ENCODE results near the gene SRD5A1. TPM values are rescaled to one million over a fixed set of nuclear protein-coding genes. Genes with fewer than 3 reads are reported as not detected.

The SRD5A1 gene
- total RNA-seq, 1 donor from 2014 or later = 16.2 TPM

DNA sequence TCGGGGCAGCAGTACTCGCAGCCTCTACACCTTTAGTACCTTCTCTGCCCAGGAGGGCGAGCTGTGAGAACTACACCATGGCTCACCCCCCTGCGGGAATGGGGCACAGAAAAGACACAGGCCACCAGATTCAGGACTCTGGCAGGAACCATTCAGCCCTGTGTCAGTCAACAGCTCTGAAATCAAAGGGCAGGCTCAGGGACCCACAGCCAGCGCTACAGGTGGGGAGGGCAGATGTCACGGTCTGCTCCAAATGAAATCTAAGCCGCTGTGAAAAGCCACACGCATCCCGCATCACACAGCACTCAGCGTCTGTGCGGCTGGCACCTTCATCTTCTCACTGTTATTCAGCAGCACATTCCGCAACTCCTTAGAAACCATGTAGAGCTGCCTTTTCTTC is 28.3 kb upstream of the SRD5A1 start:
- Mint-ChIP-seq H3K4me3 (no peak overlapping the region), H3K4me1 (no peaks in the 10 kb centered on the region), H3K27me3 (ENCODE audit: insufficient read depth, low read depth) (peaks cover 7% of the 10 kb centered on the region), H3K9me3 (no peaks in the 10 kb centered on the region), H3K27ac (no peak overlapping the region), H3K36me3 (peaks cover 41% of the 10 kb centered on the region)
- Histone ChIP-seq H3K4me3 (no peak overlapping the region), H3K79me2 (ENCODE audit: low read depth) (no peaks in the 10 kb centered on the region), H4K20me1 (ENCODE audit: low read depth) (peaks cover 3% of the 10 kb centered on the region), H3K36me3 (peaks cover 8% of the 10 kb centered on the region), H3F3A (ENCODE audit: low read depth) (no peaks in the 10 kb centered on the region), H3K4me1 (no peaks in the 10 kb centered on the region), H3K4me2 (no peak overlapping the region), H3K27me3 (no peaks in the 10 kb centered on the region), H3K27ac (no peak overlapping the region), H3K9ac (no peak overlapping the region), H3K9me3 (ENCODE audit: low read depth) (no peaks in the 10 kb centered on the region), H2AFZ (replicated peaks) (no peak overlapping the region)
- no peak for TF ChIP-seq EZH2 (IDR thresholded peaks at IDR 0.05)
- TF ChIP-seq, protein P1, sequence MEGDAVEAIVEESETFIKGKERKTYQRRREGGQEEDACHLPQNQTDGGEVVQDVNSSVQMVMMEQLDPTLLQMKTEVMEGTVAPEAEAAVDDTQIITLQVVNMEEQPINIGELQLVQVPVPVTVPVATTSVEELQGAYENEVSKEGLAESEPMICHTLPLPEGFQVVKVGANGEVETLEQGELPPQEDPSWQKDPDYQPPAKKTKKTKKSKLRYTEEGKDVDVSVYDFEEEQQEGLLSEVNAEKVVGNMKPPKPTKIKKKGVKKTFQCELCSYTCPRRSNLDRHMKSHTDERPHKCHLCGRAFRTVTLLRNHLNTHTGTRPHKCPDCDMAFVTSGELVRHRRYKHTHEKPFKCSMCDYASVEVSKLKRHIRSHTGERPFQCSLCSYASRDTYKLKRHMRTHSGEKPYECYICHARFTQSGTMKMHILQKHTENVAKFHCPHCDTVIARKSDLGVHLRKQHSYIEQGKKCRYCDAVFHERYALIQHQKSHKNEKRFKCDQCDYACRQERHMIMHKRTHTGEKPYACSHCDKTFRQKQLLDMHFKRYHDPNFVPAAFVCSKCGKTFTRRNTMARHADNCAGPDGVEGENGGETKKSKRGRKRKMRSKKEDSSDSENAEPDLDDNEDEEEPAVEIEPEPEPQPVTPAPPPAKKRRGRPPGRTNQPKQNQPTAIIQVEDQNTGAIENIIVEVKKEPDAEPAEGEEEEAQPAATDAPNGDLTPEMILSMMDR (IDR thresholded peaks at IDR 0.05) = no peak
- TF ChIP-seq EZH2phosphoT487 (IDR thresholded peaks at IDR 0.05) = no peak
- DNase-seq (ENCODE audit: low spot score) = no peak

DNA sequence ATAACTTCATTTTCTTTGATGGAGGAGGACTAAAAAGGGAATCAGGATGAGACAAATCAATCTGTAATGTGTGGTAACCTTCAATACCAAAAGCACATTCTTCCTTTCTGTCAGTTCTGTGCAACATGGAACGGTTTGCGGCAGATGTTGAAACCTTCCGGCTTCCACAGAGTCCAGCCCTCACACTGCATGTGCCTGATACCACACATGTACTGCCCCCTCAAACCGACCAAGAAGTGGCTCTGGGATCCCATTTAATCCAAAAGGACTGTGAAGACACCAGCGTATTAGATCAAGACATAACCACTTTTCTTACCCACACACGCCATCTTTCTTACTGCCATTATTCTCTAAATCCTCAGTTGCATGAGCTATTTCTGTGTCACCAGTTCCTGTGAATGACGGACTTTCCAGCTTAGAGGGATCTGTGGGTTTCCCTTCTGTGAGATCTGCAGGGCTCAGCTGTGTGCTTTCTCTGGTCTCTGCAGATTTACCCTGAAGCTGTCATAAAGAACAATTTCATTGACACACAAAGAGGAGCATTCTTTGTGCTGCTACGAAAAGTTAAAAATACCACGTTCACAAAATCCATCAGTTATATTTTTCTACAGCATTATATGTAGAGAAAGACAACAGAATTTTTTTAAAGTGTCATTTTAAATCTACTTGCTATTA is 26.2 kb upstream of the SRD5A1 start:
- Histone ChIP-seq H3K36me3 (peaks cover 8% of the 10 kb centered on the region), H3K79me2 (ENCODE audit: low read depth) (no peaks in the 10 kb centered on the region), H3K9ac (no peak overlapping the region), H3K27ac (no peak overlapping the region), H2AFZ (replicated peaks) (no peak overlapping the region), H3K4me3 (no peak overlapping the region), H4K20me1 (ENCODE audit: low read depth) (peaks cover 3% of the 10 kb centered on the region), H3K4me2 (no peak overlapping the region), H3K4me1 (no peaks in the 10 kb centered on the region), H3K9me3 (ENCODE audit: low read depth) (no peaks in the 10 kb centered on the region), H3K27me3 (no peaks in the 10 kb centered on the region), H3F3A (ENCODE audit: low read depth) (no peaks in the 10 kb centered on the region)
- H3K27ac Mint-ChIP-seq = no peak overlapping the region
- no peak for DNase-seq (ENCODE audit: low spot score)
- no peaks in the 10 kb centered on the region for H3K9me3 Mint-ChIP-seq
- H3K36me3 Mint-ChIP-seq = peaks cover 35% of the 10 kb centered on the region
- H3K27me3 Mint-ChIP-seq (ENCODE audit: insufficient read depth, low read depth) = peaks cover 2% of the 10 kb centered on the region
- no peak overlapping the region for H3K4me3 Mint-ChIP-seq
- no peaks in the 10 kb centered on the region for H3K4me1 Mint-ChIP-seq
- TF ChIP-seq, protein P1 (IDR thresholded peaks at IDR 0.05) = no peak
- TF ChIP-seq EZH2phosphoT487 (IDR thresholded peaks at IDR 0.05) = no peak
- TF ChIP-seq EZH2 (IDR thresholded peaks at IDR 0.05) = no peak

DNA sequence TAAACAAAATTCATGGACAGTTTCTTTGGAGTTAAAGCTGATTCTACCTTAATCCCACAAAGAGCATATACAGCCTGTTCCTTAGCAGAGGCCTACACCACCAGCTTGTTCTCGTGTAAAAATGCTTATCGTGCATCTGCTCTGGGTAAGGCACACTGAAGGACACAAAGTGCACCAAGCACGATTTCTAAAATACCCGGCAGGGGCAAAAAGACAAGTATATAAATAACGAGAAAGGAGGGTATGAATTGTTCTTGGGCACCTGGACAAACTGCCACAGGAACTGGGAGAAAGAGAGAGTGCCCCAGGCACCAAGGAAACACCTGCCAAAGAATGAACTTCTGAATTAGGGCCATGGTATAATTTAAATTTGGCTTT is 25.7 kb upstream of the SRD5A1 start:
- Histone ChIP-seq H3K27ac (no peak overlapping the region), H3K4me3 (no peak overlapping the region), H3K4me2 (no peak overlapping the region), H3K4me1 (no peaks in the 10 kb centered on the region), H3K27me3 (no peaks in the 10 kb centered on the region), H3K36me3 (peaks cover 8% of the 10 kb centered on the region), H3K9me3 (ENCODE audit: low read depth) (no peaks in the 10 kb centered on the region), H3F3A (ENCODE audit: low read depth) (no peaks in the 10 kb centered on the region), H4K20me1 (ENCODE audit: low read depth) (peaks cover 3% of the 10 kb centered on the region), H3K79me2 (ENCODE audit: low read depth) (no peaks in the 10 kb centered on the region), H3K9ac (no peak overlapping the region), H2AFZ (replicated peaks) (no peak overlapping the region)
- Mint-ChIP-seq H3K36me3 (peaks cover 33% of the 10 kb centered on the region), H3K4me3 (no peak overlapping the region), H3K9me3 (no peaks in the 10 kb centered on the region), H3K27me3 (ENCODE audit: insufficient read depth, low read depth) (peaks cover 2% of the 10 kb centered on the region), H3K27ac (no peak overlapping the region), H3K4me1 (no peaks in the 10 kb centered on the region)
- DNase-seq (ENCODE audit: low spot score) = no peak
- TF ChIP-seq, protein P1 (IDR thresholded peaks at IDR 0.05) = no peak
- no peak for TF ChIP-seq EZH2 (IDR thresholded peaks at IDR 0.05)
- no peak for TF ChIP-seq EZH2phosphoT487 (IDR thresholded peaks at IDR 0.05)

All from neural progenitor cell (in vitro differentiated cells).